Measurements from ENCODE around the gene IL1RAPL1. TPM values are rescaled to one million over a fixed set of nuclear protein-coding genes. Genes with fewer than 3 reads are reported as not detected.

Gene IL1RAPL1
- total RNA-seq, 4 donors from 2014 or later = 0.78 TPM; not detected in 3

DNA sequence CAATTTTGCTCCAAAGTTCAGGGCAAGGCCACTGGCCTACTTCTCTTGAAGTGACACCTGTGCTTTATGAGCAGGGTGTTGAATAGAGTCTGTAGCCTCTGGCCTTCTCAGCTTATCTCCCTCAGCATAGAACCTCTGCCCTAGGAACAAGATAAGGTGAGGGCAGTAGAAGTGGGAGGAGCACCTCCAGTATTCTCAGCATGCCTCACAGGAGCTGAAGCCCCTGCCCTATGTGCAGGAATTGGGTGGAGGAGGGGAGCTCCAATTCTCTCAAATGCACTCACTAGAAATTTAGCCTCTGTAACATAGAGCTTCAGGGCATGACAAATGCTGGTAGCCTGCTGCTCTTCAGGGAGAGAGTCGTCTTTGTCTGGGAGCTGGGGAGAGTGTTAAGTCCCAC, 479.3 kb downstream of the IL1RAPL1 start:
- 29 to 67% methylated on average over 1 of the region's 1 CpG for WGBS, 2 donors
- Histone ChIP-seq H3K4me1 (no peaks in the 10 kb centered on the region), H3K27ac (no peak overlapping the region), H3K36me3 (no peaks in the 10 kb centered on the region), H3K27me3 (no peaks in the 10 kb centered on the region), H3K4me3 (replicated peaks in 1 of 3) (no peak overlapping the region), H3K9me3 (no peaks in the 10 kb centered on the region)
- intact Hi-C loops (cut with DNase I) = no loop called here
- no peak for TF ChIP-seq POLR2A (IDR thresholded peaks at IDR 0.05)
- TF ChIP-seq, protein P1, sequence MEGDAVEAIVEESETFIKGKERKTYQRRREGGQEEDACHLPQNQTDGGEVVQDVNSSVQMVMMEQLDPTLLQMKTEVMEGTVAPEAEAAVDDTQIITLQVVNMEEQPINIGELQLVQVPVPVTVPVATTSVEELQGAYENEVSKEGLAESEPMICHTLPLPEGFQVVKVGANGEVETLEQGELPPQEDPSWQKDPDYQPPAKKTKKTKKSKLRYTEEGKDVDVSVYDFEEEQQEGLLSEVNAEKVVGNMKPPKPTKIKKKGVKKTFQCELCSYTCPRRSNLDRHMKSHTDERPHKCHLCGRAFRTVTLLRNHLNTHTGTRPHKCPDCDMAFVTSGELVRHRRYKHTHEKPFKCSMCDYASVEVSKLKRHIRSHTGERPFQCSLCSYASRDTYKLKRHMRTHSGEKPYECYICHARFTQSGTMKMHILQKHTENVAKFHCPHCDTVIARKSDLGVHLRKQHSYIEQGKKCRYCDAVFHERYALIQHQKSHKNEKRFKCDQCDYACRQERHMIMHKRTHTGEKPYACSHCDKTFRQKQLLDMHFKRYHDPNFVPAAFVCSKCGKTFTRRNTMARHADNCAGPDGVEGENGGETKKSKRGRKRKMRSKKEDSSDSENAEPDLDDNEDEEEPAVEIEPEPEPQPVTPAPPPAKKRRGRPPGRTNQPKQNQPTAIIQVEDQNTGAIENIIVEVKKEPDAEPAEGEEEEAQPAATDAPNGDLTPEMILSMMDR (IDR thresholded peaks at IDR 0.05) = no peak
- no peak for DNase-seq

DNA sequence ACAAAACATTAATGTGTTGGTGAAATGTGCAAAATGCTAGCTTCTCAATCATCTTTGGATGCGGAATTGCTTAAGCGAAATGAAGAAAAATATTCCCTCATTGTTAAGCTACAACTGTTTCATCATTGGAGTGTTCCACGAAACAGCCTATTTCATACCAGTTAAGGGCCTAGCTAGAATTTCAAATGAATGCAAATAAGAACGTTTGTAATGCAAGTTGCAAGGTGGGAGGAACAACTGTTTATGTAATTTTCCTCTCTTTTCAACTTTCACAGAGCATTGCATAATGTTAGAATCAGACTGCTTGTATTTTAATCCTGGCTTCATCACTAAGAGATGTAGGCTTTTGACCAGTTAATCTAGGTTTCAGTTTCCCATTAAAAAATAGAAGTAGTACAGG, 480.1 kb downstream of the IL1RAPL1 start:
- Histone ChIP-seq H3K9me3 (no peaks in the 10 kb centered on the region), H3K4me3 (replicated peaks in 1 of 3) (no peak overlapping the region), H3K4me1 (no peaks in the 10 kb centered on the region), H3K27ac (no peak overlapping the region), H3K36me3 (no peaks in the 10 kb centered on the region), H3K27me3 (no peaks in the 10 kb centered on the region)
- WGBS, 2 donors = 83 to 86% methylated on average over 4 of the region's 4 CpGs
- TF ChIP-seq, protein P1 (IDR thresholded peaks at IDR 0.05) = no peak
- TF ChIP-seq POLR2A (IDR thresholded peaks at IDR 0.05) = no peak
- intact Hi-C loops (cut with DNase I) = no loop called here
- DNase-seq = no peak

DNA sequence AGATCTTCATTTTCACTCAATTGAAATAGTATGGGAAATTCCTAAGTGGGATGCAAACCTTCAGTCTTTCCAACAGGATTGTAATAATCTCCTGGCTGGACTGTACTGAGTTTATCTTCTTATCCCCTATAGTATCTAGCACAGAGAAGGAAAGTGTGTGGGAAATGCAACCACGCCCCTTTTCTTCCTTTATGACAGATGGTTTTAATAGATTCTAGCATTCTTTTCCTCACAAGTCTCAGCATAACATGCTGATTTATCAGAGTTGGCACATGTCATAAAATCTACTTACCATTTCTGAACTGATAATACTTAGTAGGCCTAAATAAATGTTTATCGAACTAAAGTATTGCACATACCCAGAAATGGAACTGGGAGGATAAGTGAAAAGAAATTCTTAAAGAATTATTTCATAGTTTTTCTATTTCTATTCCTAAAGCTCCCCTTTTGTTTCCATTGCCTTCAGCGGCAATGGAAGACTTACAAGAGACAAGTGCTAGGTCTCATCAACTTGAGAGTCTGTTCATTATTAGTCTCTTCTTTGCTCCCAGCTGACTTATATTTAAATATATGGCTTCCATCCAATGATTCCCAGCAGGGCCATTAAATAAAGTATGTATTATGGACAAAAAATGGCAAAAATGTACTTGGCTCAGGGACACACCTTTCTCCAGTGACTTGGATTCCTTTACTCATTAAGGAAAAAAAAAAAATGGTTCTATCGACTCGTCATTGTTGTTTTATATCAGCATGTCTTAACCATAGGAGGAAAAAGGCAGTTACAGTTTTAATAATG, 484.5 kb downstream of the IL1RAPL1 start:
- Histone ChIP-seq H3K4me1 (no peaks in the 10 kb centered on the region), H3K4me3 (replicated peaks in 1 of 3) (no peak overlapping the region), H3K36me3 (no peaks in the 10 kb centered on the region), H3K9me3 (no peaks in the 10 kb centered on the region), H3K27ac (no peak overlapping the region), H3K27me3 (no peaks in the 10 kb centered on the region)
- no peak for DNase-seq
- TF ChIP-seq, protein P1 (IDR thresholded peaks at IDR 0.05) = no peak
- TF ChIP-seq POLR2A (IDR thresholded peaks at IDR 0.05) = no peak
- 87 to 89% methylated on average over 5 of the region's 5 CpGs for WGBS, 2 donors
- intact Hi-C loops (cut with DNase I) = no loop called here

DNA sequence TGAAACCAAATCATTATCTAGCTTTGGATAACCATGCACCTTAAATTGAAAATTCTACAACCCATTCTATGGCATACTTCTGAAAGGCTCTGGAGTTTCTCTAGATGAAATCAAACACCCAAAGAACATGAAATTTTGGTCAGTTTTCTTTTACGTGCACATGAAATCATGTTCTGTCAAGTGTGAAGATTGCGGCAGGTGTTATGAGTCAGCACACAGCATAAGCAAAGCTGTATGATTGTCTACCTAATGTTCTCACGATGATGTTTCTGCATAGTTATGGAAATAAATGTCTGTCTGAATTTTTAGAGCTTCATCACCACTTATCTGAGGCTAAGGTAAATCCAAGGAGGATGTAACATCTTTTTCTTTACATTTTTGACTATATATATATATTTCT, 495.3 kb downstream of the IL1RAPL1 start:
- Histone ChIP-seq H3K27ac (no peak overlapping the region), H3K4me1 (no peaks in the 10 kb centered on the region), H3K4me3 (replicated peaks in 1 of 3) (no peak overlapping the region), H3K36me3 (no peaks in the 10 kb centered on the region), H3K27me3 (no peaks in the 10 kb centered on the region), H3K9me3 (no peaks in the 10 kb centered on the region)
- intact Hi-C loops (cut with DNase I) = no loop called here
- WGBS, 2 donors = 89 to 90% methylated on average over 3 of the region's 3 CpGs
- TF ChIP-seq, protein P1 (IDR thresholded peaks at IDR 0.05) = no peak
- no peak for TF ChIP-seq POLR2A (IDR thresholded peaks at IDR 0.05)
- no peak for DNase-seq

DNA sequence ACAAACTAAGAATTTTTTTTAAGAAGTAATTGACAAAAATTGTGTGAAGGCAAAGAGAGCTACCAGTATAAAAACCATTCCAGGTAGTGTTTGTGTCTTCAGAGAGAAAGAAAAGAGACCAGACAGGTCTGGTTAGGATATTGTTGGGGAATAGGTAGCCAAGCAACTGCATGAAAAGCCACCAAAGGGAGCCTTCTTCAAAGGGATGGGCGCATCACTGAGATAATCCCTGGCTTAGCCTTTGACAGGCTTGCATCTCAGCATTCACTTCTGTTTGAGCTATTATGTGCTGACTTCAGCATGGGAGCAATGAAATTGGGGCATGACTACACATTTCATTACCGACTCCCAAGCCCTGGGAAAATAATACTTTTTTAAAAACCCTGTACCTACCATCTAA, 496.6 kb downstream of the IL1RAPL1 start:
- Histone ChIP-seq H3K9me3 (no peaks in the 10 kb centered on the region), H3K27me3 (no peaks in the 10 kb centered on the region), H3K27ac (no peak overlapping the region), H3K4me3 (replicated peaks in 1 of 3) (no peak overlapping the region), H3K36me3 (no peaks in the 10 kb centered on the region), H3K4me1 (no peaks in the 10 kb centered on the region)
- WGBS, 2 donors = 89 to 92% methylated on average over 2 of the region's 2 CpGs
- TF ChIP-seq POLR2A (IDR thresholded peaks at IDR 0.05) = no peak
- TF ChIP-seq, protein P1 (IDR thresholded peaks at IDR 0.05) = no peak
- intact Hi-C loops (cut with DNase I) = no loop called here
- no peak for DNase-seq

Data from thyroid gland (tissue), 4 donors.